Epithelial cell of esophagus (primary cell): Measurements from ENCODE around the gene GPSM1.

Source experiments
- DNase-seq: peaks from one replicate; pipeline ENCODE4 v3.0.0; 2010; ENCODE audit warnings: low read depth
- H3K4me3 ChIP-seq: 2 replicates; pipeline ENCODE4 v1.5.1; 2011; ENCODE audit warnings: mild to moderate bottlenecking, low read length, control low read depth
- TF ChIP-seq, protein P1 (sequence below): IDR thresholded peaks from 2 replicates; pipeline ENCODE4 v1.5.1; 2011; ENCODE audit warnings: low read depth, mild to moderate bottlenecking, low read length, control low read depth, inconsistent platforms; ENCODE audit not compliant: insufficient read depth; ENCODE audit errors: missing control alignments

GPSM1 gene

DNA sequence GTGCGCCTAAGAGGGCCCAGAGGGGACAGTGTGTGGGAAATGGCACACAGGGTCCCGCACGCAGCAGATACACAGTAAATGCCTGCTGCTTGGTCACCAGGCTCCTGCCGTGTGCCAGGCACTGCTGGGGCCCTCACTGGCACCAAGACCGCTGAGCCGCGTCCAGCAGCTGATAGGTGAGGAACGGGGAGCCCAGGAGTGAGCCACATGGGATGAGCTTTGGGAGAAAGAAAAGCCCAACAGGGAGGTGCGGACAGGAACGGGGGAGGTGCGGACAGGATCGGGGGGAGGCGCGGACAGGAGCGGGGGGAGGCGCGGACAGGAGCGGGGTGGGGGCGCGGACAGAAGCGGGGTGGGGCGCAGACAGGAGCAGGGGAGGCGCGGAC lies 16.5 kb downstream of the GPSM1 start:
- TF ChIP-seq, protein P1, sequence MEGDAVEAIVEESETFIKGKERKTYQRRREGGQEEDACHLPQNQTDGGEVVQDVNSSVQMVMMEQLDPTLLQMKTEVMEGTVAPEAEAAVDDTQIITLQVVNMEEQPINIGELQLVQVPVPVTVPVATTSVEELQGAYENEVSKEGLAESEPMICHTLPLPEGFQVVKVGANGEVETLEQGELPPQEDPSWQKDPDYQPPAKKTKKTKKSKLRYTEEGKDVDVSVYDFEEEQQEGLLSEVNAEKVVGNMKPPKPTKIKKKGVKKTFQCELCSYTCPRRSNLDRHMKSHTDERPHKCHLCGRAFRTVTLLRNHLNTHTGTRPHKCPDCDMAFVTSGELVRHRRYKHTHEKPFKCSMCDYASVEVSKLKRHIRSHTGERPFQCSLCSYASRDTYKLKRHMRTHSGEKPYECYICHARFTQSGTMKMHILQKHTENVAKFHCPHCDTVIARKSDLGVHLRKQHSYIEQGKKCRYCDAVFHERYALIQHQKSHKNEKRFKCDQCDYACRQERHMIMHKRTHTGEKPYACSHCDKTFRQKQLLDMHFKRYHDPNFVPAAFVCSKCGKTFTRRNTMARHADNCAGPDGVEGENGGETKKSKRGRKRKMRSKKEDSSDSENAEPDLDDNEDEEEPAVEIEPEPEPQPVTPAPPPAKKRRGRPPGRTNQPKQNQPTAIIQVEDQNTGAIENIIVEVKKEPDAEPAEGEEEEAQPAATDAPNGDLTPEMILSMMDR = no peak
- H3K4me3 ChIP-seq = no peak overlapping the region
- DNase-seq = no peak

DNA sequence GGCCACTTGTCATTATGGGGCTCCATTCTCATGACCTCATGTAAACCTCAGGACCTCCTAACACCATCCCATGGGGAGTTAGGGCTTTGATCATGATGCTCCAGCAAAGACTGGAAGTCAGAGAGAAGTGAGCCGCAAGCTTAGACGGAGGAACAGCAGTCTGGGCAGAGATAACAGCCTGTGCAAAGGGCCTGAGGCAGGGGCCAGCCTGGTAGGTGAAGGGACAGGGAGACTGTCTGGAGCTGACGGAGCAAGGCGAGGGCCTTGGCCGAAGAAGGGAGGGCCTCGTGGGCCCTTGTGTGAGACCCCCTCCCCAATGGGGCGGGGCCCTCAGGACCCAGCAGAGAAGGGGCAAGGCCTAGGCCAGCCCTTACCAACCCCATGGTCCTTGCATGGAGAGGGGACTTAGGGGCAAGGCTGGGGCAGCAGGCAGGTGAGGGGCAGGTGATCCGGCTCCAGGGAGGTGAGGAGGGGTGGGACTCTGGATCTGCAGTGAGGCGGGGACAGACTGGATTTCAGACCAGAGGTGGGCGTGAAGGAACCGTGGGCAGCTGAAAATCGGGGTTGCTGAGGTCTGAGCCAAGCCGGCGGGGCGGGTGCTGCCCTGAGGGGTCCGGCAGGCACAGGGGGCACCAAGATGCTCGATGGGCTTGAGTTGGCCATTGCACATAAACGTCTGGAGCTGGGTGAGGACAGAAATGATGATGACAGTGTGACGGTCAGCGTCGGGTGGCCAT lies 17.4 kb downstream of the GPSM1 start:
- TF ChIP-seq, protein P1 = no peak
- no peak for DNase-seq
- no peak overlapping the region for H3K4me3 ChIP-seq

DNA sequence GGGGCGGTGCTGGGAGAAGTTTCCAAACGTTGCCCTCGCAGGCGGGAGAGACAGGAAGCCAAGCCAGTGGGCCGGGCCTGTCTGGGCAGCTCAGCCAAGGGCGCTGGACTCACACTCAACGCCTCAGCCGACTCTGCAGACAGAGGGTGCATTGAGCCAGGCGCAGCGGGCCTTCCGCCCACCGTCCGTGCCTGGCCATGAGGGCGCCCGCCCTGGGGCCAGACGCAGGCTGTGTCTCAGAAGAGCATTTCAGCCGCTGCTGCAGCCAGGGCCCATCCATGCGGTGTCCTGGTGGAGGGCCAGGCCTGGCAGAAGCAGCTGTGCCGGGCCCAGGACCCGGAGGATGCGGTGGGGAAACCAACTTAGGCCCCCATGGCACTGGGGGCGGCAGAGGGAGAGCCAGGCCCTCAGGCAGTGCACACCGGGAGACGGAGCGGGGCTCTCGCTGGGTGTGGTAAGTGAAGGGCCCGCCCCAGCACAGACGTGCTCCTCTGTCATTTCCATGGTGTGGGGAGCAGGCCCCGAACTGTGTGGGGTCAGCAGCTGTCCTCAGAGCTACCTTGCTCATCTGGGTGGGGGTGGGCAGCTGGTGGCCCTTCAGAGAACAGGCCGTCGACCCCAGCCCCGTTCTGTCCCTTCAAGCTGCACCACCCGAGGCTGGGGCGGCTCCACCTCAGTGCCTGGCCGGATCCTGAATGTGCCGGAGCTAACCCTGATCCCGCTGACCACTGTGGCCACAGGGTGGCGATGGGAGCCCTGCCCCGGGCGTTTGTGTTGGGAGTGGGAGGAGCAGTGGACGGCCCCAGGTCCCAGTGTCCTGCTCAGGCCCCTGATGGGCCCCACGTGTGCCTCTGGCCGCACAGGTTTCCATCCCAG lies 18.2 kb downstream of the GPSM1 start:
- TF ChIP-seq, protein P1 = no peak
- no peak overlapping the region for H3K4me3 ChIP-seq
- peak; percentile 60 for DNase-seq

DNA sequence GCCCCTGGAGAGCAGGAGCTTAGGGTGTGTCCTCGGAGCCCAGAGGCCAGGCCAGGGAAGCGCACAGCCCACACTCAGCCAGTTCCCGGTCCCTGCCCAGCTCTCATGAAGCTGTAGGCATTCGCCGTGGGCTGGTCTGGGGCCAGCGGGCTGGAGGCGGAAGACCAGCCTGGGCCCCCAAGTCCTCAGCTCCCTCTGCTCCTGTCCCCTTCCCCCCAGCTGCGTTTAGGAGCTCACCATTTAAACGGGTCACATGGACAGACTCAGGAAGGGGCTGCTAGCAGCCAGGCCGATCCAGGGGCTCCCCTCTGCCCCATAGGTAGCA lies 18.8 kb downstream of the GPSM1 start:
- no peak overlapping the region for H3K4me3 ChIP-seq
- DNase-seq = no peak
- TF ChIP-seq, protein P1 = no peak

DNA sequence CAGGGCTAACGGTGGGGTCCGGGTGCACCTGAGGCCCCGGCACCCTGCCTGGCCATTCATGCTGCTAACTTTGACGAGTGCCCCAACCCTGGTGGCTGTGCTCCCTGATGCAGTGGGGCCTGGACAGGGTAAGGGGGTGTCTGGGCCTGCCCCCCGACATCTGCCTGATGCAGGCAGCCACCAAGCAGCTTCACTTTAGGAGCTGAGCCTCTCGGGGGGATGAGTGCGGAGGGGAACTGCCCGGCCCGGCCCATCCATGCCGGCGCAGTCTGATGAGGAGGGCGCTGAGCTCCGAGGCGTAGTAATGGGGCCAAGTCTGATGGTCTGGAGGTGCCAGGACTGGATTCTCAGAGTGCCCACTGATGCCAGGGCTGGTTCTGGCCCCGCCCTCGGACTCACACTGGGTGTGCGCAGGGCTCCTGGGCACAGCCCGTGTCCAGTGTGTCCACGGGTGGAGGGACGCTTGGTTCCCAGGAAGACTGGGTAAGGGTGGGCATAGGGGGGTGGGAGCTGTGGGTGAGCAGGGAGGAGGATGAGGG lies 19.7 kb downstream of the GPSM1 start:
- no peak overlapping the region for H3K4me3 ChIP-seq
- DNase-seq = no peak
- TF ChIP-seq, protein P1 = no peak

DNA sequence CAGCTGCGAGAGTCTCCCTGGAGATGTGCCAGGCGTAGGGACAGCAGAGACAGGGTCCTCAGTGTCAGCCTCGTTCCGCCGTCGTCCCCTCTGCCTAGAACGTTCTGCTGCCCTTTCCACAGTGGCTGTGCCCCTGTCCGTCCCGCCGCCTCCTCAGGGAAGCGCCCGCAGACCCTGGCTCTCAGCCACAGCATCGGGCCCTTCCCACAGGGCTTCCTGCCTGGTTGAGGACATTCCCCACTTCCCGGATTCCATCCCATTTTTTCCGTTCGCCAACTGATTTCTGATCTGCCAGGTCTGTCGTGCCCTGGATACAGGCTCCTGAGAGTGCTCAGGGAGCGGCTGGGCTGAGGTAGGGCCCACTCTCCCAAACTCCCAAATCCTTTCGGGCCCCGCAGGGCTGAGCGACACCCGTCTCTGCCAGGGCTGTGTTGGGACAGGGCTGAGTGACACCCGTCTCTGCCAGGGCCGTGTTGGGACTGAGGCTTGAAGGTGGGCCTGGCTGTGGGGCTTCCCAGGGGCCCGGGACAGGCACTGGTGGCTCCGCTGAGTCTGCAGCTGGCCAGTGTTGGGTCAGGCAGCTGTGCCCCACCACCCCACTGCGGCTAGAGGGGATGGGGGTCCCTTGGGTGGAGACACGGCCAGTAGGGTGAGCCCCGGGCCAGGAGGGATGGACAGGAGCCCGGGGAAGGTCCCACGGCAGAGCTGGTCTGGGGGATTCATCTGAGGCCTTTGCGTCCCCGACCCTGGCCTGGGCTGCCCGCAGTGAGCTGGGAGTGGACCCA lies 20.3 kb downstream of the GPSM1 start:
- TF ChIP-seq, protein P1 = no peak
- H3K4me3 ChIP-seq = no peak overlapping the region
- no peak for DNase-seq
